Dermis microvascular lymphatic vessel endothelial cell (primary cell): ENCODE data around the gene EDN2. TPM values are rescaled to one million over a fixed set of nuclear protein-coding genes. Genes with fewer than 3 reads are reported as not detected.

Experiments
- DNase-seq, 2 donors: peaks; one replicate each; pipeline versions ENCODE4 v3.0.0 to v3.0.0-alpha.2; 2010; ENCODE audit warnings: low read depth in 2 of 2
- total RNA-seq: library from RNA; depleted of rRNA; stranded (reverse); fragments of >200 nt; gene quantifications from 2 replicates; pipeline ENCODE4 v1.2.1, GENCODE V29; 2014

EDN2 gene
- total RNA-seq, 1 donor from 2014 or later, result not detected

DNA sequence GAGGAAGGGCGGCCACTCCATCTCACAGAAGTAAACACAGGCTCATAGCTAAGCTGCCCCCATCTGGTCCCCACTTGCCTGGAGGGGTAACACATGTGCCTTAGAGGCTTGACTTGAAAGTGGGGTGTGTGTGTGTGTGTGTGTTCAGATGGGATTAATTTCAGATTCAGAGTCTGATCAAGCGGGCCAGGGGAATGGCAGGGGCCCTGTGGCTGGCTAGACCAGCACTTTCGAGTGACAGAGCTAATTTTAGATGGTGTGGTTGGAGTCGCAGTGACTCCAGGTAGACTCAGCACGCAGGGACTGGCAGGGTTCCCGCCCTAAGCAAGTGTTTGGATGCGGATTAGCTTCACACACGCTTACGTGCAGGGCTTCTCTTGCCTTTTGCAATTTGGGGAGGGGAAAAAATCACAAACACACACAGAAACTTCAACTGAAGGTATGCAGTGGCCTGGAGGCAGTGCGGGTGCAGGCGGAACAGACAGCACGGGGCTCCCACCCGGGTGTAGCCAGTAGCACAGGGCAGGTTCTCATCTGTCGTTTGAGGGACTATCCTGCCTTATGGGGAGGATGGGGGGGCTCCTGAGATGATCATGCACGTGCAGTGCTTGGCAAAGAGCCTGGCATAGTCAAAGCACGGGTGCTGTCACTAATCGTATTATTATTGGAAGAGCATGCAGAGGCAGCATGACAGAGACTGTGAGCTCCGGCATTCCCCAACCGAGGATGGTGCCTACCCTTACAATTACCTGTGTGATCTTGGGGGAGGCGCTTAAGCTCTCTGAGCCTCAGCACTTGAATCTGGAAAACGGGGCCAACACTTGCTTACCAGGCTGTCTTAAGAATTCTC, 1.3 kb downstream of the EDN2 start:
- DNase-seq, result no peak

DNA sequence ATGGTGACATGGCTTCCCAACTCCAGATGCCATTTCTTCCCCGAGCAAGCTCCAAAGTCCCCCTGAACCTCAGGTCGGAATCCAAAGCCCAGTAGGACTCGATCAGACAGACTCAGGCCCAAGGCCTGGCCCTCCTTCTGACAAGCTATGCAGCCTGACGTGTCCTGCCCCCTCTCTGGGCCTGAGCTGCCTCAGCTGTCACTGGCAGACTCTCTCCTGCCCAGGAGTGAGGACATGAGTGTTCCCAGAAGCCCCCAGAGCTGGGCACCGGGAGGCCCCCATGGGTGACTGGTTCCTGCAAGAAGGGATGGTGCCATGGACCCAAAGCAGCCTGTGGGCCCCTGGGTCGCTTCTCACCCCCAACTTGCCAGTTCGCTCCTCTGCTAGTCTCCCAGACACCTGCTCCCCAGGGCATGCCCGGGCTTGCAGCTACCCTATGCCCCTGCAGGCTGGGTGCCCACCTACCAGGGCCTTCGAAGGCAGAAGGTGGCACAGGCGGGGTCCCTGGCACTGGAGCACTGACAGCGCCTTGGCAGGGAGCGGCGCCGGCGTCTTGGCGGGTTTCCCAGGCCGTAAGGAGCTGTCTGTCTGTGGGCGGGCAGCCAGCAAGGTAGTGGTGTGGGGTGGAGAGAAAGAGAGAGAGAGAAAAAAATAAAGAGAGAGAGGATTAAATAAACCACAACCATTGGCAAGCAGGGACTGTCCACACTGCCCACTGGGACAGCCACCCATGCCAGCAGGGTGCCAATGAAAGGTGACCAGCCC, 2.3 kb downstream of the EDN2 start:
- no peak for DNase-seq

DNA sequence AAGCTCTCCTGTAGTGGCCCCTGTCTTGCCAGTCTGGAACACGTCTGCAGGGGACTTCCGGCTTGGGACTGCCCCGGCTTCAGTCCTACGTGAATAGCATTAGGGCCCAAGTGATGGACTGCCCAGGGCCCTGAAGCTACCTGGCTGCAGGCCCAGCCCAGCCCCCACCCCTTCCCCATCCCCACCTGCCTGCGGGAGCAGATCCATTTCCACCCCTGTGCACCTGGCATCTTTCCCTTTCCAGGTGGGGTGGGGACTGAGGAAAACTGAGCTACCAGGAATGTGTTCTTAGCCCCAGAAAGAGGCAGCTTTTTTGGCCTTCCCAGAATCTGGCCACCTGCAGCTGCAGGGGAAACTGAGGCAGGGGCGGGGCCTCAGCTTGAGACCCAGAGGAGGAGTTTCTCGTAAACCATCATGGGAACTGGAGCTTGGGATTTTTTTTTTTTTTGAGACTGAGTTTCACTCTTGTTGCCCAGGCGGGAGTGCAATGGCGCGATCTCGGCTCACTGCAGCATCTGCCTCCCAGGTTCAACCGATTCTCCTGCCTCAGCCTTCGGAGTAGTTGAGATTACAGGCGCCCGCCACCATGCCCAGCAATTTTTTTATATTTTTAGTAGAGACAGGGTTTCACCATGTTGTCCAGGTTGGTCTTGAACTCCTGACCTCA, 3.2 kb downstream of the EDN2 start:
- DNase-seq, result no peak

DNA sequence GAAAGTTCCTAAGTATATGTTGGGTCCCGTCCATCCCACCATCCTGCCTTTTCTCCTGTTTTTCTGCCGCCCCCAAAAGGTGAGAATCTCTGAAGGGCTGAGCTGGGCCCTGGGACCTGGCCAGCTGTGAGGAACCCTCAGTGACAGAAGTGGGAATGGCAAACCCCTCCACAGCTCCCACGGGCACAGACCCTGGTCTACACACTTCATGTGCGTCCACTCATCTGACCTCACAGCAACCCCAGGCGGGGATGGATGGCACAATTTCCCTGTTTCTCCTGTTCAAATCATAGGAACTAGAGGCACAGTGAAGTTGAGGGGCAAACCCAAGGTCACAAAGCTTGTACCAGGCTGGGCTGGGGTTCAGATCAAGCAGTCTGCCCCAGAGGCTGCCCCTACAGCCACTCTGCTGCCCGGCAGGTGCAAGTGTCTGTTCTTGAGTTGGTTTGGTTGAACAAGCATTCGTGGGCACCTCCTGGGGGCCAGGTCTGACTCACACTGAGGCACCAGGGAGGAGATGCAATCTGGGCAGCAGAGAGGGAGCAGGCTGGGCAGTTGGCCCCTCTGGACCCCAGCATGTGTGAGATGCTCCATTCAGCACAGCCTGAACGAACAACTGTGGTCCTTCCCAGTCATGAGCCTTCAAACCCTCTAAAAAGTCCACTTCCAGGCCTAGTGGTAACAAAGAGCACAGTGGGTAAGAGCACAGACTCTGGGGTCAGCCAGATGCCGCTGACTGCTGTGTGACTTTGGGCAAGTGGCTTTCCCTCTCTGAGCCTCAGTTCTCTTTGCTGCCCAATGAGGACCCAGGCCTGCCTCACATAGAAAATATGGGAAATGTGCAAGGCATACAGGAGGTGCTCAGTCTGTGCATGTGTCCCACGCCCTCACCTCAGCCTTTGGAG, 4.0 kb downstream of the EDN2 start:
- DNase-seq, result no peak

DNA sequence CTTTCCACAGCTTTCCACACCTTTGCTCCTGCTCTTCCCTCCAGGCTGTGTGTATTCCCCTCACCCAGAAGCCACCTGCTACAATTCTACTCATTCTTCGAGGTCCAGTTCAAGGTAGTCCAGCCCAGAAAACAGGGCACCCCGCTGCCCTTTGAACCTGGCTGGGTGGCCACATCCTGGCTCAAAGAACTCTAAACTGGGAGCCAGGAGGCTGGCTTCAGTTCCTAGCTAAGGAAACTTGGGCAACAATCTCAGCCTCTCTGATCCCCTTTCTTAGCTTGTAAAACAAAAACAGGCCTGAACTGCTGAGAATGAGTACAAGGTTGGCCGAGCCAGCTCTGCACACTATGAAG, 4.7 kb downstream of the EDN2 start:
- DNase-seq, result no peak

DNA sequence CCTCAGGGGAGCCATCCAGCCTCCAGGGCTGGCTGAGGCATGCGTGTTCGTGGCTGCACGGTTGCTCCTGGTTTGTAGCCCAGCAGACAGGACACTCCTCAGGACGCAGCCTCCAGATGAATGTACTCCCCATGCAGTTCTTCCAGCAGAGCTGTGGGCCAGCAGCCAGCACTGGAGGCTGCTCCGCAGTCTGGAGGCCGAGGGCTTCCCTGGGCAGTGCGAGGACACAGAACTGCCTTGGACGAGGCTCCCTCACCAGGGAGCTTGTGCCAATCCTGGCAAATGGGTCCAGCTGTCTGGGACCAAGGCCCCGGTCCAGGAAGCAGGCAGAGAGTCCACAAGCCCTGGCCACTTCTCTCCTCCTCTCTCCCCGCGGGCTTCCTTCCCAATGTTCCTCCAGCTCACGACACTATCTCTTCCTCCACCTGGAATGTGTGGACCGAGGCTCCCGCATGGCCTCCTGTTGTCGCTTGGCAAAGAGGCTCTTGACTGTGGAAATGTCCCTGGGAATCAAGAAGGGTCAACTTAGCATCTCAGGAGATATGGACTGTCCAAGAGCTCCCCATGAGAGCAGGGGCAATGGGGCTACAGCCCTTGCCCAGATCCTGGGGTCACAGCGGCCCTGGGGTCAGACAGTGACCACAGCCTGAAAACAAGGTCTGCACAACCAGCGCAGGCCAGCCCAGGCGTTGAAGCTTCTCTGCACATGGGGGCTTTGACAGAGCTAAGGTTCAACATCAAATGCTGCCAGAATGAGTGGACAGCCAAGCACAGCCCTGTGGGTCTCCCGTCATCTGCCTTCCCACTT, 5.3 kb downstream of the EDN2 start:
- no peak for DNase-seq

DNA sequence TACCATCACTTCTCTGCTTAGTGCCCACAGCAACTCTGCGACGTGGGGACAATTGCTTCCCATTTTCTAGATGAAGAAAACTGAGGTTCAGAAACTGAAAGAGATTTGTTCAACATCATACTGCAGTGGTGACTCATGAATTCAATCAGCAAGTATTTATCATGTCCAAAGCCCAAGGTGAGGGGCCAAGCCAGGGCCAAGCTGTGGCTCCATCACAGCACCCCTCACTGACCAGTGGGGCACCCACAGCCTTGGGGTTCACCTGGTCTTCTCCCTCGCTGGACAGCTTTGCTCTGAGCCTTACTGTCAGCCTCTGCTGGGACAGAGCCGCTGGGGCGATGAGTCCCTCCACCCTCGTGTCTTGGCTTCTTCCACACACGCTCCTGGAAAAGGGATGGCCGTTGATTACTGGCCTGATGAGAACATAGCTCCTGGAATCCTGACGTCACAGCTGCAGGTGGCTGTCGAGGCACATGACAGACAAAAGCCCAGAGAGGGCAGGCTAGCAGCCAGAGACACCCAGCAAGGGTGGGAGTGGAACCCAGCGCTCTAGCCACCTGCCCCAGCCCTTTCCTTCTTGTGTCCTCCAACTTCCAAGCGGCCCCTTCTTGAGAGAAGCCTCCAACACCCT, 6.2 kb downstream of the EDN2 start:
- DNase-seq, result no peak

DNA sequence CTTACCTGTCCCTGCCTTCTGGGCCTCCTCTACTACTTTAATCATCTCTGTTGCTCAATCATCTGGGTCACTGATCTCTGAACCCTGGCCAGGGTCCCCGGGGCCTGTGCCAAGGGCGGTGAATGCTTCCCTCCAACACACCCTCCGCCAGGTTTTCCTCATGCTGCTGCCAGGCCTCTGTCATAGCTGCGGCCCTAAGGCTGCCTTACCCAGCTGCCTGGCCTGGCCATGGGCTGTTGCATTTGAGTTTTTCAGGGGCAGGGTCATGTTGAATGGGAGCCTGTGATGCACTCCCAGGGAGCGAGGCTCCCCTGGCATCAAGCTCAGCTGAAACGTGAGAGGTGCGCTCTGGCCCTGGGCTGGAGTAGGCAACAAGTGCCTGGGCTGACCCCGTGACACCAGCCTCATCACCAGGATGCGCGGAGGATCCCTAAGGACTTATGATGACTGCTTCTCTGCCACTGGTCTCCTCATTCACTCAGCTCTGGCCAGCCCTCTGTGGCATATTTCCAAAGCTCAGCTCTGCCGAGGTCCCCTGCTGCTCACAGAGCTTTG, 7.6 kb downstream of the EDN2 start:
- DNase-seq, result no peak

DNA sequence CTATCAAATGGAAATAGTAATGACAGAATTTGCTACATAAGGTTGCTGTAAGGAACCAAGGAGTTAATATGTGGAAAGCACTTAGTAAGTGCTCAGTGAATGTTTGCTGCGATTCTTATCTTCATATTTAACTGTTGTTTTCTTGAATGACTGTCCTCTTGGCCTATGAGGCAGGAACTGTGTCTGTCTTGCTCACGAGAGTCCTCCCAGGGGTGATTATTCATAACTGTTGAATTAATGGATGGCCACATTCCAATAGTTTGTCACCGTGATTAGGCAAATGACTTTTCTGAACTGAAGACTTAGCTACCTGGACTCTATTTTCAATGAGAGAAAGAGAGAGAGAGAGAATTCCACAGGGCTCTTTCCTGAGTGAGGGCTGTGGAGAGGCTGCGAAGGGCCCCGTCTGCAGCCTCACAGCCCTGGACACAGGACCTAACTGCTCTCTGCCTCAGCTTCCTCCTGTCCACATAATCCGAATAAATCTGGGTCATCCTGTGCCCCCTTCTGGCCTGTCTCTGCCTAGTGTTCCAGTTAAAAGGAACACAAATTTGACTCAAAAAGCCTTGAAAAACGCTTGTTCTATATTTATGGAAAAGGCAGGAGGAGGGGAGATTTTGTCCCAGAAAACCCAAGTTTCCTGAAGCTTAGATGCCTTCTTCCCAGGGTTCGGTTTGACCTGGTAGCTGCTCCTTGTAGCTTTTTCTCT, 8.5 kb downstream of the EDN2 start:
- DNase-seq, result no peak

DNA sequence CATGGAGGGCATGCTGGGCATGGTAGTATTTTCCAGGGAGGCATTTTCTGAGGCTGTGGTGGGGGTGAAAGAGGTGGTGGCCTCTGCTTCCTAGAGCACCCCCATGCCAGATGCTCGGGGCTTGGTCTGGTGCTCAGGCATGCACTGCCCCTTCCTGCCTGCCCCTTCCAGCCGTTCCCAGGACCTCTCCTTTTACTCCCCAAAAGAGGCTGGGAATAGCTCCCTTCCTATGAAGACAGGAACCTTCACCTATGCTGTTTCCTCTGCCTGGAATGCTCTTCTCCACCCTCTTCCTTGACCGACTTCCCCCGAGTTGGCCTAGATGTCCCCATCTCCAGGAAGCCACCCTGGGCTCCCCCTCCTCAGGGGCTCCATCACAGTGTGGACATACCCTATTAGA, 9.1 kb downstream of the EDN2 start:
- DNase-seq, result no peak

DNA sequence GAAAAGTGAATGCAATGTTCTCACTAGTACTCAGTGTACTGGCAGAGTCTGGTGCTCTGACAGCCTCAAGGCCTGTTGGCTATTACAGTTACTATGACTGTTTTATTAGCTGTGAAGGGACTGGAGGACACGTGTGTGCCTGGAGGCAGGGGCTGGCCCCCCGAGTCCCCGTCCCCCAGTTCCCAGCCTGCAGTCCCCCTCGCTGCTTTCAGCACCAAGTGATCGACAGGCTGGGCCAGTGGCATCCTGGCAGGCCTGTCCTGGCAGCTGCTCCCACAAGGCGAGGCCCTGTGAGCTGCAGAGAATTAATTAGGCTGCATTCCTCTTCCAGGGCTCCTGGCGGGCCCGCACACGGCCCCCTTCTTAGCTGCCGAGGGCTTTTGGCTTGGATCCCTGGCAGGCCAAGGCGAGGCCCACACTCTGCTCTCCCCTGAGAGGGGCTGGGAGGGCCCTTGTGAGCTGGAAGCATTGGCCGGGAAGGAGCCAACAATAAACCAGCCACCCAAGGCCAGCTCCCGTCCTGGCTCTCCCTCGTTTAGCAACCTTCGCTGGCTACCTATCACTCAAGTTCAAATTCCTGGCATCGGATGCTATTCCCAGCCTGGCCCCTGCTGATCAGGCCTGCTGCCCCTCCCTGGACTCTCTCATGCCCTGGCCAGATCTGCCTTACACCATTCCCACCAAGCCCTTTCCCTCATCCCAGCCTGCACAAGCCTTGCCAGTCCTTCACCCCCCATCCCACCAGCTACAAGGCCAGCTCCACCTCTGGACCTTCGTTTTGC, 9.8 kb downstream of the EDN2 start:
- no peak for DNase-seq

DNA sequence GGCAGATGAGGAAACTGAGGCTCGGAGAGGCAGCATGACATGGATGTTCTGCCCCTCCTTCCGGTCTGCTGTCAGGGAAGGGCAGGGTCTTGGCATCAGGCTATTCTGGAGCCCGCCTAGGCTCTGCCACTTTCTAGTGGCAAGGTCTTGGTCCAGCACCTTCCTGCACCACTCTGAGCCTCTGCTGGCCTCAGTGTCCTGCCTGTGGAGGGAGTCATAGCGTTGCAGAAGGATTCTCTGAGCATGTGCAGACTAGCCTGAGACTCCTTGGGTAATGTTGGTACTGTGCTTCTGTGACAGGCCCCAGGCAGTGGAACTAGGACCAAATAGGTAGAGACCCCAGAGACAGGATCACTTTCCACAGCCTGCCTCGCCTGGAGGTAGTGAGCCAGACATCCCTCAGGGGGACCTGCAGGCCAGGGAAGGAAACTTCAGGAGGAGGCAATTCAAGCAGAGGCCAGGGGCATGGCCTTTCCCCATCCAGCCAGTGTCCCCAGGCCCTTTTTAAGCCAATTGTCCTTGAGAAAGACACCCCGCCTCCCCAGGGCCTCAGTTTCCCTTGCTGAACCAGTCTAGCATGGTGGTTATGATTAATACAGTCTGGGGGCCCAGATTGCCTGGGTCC, 10.6 kb downstream of the EDN2 start:
- no peak for DNase-seq

DNA sequence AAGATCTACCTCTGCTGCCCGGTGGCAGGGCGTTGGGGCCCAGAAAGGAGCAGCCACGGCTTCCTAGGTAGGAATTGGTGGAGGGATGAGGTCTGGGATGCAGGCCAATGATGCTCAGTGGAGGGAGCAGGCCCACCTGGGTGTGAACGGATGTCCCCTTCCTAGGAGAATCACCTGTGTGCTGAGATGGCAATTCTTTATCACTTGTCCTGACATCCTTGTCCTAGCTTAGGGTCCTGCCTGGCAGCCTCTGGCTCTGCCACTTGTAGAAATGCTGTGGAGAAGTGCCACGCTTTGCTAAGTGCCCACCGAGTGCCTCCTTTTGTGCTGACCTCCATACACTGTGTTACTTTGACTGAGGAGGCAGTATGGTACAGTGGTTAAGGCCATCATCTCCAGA, 12.8 kb downstream of the EDN2 start:
- no peak for DNase-seq

DNA sequence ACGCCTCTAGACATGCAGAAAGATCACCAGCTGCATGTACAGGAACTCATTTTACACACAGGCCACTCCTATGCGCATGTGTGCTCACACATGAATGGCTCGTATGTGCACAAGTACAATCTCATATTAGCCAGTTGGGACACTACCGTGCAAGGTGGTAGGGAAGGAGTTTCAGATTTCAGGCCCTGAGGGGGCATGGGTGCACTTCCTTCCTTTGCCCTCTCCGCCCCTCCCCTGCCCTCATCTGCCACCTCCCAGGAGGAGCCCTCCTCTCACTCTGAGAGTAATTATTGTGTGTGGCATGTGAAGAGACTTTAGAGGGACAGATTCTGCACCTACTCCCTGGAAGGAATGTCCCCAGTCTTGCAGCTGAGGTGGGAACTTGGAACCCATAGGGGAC, 14.8 kb downstream of the EDN2 start:
- no peak for DNase-seq

DNA sequence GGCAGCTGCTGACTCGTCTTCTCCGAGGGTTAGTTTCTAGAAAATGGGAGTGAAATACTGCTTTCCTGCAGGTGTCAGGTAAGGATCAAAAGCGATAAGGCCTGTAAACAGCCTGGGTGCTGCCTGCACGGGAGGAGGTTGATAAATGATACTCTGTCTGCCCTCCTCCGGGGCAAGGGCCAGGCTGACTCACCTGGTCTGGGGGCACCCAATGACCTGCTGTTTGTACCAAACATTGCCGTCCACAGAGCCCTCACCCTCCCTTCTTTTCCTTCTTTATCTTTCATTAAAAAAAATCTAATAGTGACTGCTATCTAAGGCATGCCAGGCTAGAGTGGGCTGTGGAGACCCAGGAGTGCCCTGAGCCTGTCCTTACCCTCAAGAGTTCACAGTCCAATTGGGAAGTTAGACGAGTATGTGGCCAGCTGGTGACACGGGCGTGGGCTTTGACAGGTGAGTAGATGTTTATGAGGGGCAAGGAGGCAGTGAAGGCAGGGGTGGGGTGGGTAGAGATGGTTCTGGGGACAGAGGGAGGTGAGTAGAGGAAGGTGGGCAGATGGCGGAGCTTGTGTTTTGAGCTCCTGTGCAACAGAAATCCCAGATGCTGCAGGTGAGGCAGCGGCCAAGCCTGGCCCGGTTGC, 16.2 kb downstream of the EDN2 start:
- DNase-seq, result no peak

DNA sequence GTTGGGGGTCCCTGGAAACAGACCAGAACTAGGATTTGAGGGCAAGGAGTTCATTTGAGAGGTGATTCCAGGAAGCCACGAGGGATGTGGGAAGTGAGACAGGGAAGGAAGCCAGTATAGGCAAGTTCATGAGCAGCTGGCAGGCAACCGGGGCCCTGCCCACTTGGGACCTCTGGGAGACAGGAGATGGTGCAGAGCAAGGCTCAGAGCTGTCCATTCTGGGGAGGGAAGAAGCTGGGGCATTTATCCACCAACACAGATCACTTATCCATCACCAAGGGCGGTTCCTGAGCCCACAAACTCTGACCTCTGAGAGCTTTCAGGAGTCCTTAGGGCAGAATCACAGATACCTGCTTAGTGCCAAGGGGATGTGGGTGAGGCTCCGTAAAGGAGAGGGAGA, 16.8 kb downstream of the EDN2 start:
- DNase-seq, result no peak

DNA sequence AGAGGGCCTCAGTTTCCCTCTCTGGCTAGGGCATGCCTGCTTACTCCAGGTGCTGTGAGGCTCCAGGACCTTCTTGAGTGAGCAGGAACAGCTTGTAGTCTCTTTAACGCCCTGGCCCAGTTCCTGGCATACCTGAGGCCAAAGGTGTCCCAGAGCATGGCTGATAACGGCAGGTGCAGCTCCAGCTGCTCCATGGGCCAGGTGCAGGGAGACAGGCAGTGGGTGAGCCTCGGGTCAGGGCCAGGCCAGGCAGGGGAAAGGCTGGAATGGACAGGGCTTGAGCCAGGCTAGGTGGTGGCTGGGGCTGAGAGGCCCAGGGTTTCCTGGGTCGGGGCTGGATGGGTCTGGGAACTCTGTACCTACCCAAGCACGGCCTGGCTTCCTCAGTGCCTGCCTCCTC, 18.3 kb downstream of the EDN2 start:
- DNase-seq, result no peak
